Adrenal gland (tissue), 5 donors: Measurements from ENCODE around the gene PIGQ.

Source experiments
- POLR2A ChIP-seq, 2 donors: fragments of 450-650 bp; IDR thresholded peaks; one replicate each; pipeline ENCODE4 v1.6.1; 2017; ENCODE audit warnings: antibody characterized with exemption in 2 of 2, mild to moderate bottlenecking in 2 of 2, moderate library complexity in 1 of 2
- TF ChIP-seq, protein P1 (sequence below), 6 experiments: fragments of 450-650 bp in 4 of 6; fragments of 200-600 bp in 2 of 6; sonication (generic) in 1 of 6; IDR thresholded peaks; 1 replicate in 5 of 6; 2 replicates in 1 of 6; pipeline versions ENCODE4 v1.5.1 to v1.8.0; 2016 to 2021; ENCODE audit warnings: antibody characterized with exemption in 6 of 6, mild to moderate bottlenecking in 2 of 6, moderate library complexity in 1 of 6
- donor health status: DM: no; HTN: no; CAD: no.

DNA sequence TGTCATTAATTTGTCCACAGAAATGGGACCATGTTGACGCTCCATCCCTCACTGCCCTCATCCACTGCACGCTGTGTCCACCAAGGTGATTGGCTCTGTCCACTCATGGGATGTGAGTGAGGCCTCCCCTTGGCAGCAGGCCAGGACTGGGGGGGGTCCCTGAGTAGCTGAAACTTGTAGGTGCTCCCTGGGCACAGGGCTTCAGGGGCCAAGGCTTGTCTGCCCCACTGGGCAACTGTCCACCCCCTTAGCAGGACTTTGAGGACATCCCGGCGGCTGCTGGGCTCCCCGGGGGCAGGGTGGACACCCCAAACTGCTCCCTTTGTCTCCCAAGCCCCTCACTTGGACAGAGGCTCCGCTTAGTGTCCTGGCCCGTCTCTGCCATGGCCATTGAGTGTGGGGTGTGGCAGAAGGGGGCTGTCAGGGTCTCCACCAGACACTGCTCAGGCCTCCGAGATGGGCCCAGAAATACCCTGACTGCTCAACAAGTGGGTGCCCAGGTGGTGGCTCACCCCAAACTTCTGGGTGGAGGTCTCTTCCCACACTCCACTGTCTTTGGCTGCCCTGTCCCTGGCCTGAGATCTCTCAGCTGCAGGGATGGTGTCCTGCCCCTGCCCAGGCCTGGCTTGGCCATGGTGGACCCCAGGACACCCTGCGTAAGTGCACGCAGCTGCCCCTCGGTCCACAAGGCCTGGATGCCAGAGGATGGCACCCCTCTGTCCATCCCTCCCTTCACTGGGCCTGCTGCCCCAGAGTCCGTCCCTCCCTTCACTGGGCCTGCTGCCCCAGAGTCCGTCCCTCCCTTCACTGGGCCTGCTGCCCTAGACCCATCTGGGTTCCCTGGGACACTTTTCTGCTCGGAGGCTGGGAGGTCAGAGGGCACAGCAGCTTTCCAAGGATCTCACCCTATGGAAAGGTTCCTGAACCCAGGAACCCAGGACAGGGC is 17.1 kb downstream of the PIGQ start:
- TF ChIP-seq, protein P1, sequence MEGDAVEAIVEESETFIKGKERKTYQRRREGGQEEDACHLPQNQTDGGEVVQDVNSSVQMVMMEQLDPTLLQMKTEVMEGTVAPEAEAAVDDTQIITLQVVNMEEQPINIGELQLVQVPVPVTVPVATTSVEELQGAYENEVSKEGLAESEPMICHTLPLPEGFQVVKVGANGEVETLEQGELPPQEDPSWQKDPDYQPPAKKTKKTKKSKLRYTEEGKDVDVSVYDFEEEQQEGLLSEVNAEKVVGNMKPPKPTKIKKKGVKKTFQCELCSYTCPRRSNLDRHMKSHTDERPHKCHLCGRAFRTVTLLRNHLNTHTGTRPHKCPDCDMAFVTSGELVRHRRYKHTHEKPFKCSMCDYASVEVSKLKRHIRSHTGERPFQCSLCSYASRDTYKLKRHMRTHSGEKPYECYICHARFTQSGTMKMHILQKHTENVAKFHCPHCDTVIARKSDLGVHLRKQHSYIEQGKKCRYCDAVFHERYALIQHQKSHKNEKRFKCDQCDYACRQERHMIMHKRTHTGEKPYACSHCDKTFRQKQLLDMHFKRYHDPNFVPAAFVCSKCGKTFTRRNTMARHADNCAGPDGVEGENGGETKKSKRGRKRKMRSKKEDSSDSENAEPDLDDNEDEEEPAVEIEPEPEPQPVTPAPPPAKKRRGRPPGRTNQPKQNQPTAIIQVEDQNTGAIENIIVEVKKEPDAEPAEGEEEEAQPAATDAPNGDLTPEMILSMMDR (IDR thresholded peaks at IDR 0.05), result no peak
- no peak for TF ChIP-seq POLR2A (IDR thresholded peaks at IDR 0.05)
